ENCODE results near the gene ARHGEF4.

ARHGEF4 gene

DNA sequence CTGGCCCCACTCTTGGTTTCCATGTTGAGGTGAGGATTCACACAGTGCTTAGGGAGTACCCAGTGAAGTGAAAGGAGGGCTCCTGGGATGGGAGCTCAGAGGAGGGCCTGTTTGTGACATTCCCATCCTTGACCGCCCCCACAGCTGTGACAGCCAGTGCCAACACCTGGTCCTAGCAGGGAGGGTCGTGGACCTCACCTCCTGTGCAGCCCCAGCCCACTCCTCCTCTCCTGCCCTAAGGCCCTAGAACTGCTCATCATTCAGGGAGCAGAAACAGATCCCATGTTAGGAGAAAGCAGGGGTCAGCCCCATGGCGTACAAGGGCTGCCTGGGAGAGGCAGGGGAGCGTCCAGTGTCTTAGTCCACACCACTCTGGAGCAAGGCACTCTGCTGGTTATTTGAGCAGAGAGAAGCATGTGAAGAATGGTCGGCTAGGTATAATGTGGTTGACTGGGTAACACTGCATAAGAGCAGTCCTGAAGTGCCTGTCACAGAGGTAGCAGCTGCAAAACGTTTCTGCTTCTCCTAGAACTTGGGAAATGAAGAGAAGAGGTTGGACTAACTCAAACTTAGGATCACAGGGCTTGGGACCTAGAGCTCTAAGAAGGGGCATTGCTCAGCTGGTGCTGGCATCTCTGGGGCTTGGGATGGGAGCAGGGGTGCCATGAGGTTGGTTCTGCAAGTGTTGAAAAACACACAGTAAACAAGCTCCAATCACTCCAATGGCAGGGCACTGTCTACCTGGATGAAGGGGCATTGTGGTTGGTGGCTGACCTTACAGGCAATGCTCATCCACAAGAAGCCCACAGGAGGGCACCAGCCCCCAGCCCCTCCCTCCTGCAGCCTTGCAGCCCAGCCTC is 200.9 kb downstream of the ARHGEF4 start:
- FAIRE-seq (no peak), DNase-seq (ENCODE audit: low spot score) (no peak)

DNA sequence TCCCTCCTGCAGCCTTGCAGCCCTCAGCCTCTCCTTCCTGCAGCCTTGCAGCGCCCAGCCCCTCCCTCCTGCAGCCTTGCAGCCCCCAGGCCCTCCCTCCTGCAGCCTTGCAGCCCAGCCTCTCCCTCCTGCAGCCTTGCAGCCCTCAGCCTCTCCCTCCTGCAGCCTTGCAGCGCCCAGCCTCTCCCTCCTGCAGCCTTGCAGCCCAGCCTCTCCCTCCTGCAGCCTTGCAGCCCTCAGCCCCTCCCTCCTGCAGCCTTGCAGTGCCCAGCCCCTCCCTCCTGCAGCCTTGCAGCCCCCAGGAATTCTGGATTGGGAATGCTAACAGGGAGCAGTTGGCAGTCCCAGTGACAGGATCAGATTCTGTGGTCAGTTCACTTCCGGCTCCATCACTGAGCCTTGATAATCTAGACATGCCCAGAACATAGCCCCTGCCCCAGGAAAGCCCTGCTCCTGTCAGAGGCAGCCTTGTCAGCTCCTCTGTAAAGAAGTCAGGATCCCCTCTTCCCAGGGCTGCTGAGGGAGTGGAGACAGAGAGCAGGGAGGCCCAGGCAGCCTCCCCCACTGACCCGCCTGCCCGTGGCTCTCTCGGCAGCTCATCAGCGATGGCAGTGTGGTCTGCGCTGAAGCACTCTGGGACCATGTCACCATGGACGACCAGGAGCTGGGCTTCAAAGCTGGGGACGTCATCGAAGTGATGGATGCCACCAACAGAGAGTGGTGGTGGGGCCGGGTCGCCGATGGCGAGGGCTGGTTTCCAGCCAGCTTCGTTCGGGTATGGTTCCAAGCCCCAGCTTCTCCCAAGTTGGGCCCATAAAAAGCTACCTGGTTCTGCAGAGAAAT is 201.8 kb downstream of the ARHGEF4 start:
- no peak for DNase-seq (ENCODE audit: low spot score)
- FAIRE-seq, result no peak

DNA sequence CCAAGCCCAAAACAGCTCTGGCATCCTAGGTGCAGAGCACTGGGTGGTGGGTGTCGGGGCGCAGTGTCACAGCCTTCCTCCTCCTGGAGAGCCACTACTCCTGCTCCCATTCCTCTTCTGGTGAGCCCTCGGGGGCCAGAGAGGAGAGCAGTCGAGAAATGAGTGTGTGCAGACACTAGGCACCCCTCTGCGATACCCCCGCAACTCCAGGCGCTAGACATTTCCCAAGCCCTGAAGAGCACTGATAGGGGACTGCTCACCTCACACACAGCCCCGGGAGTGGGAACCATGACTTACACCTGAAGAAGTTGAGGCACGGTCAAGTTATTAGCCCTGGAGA is 202.4 kb downstream of the ARHGEF4 start:
- FAIRE-seq (no peak), DNase-seq (ENCODE audit: low spot score) (no peak)

DNA sequence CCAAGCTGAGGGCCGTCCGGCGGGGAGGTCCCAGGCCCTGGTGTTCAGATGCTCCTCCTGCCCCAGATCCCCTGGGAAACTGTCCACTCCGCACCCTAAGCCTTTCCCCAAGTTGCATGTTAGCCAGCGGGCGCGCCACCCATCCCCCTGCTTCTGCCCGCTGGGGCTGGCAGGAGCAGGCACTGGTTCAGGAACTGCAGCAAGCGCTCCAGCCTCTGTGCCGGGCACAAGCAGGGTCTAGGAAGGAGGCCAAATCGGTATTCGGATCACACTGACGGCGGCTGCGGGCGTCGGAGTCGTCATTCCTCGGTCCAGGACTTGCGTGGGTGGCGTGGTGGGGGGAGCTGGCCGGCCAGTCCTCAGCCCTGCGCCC is 202.8 kb downstream of the ARHGEF4 start:
- FAIRE-seq (no peak), DNase-seq (ENCODE audit: low spot score) (no peak)

DNA sequence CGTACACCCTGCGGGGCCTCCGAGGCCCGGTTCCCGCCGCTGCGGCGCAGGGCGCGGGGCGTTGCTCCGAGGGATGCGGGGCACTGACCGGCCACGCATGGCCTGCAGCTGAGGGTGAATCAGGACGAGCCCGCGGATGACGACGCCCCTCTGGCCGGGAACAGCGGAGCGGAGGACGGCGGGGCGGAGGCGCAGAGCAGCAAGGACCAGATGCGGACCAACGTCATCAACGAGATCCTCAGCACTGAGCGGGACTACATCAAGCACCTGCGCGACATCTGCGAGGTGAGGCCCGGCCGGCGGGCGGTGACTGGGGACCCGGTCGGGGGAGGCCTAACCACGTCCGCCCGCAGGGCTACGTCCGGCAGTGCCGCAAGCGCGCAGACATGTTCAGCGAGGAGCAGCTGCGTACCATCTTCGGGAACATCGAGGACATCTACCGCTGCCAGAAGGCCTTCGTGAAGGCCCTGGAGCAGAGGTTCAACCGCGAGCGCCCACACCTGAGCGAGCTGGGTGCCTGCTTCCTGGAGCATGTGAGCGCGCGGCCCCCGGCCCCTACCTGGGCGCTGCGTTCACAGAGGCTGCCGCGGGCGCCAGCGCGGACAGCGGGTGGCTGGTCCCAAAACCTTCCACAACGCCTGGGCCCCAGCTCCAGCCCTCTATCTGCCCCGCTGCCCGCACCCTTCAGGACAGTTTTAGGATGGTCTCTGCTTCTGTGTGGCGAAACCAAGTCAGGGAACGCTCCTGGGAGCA is 203.4 kb downstream of the ARHGEF4 start:
- no peak for FAIRE-seq
- no peak for DNase-seq (ENCODE audit: low spot score)

- no peak for DNase-seq (ENCODE audit: low spot score)
- no peak for FAIRE-seq
Measured at GRCh38 chr2:131040661-131041401, 204.1 kb downstream of the ARHGEF4 start.

DNA sequence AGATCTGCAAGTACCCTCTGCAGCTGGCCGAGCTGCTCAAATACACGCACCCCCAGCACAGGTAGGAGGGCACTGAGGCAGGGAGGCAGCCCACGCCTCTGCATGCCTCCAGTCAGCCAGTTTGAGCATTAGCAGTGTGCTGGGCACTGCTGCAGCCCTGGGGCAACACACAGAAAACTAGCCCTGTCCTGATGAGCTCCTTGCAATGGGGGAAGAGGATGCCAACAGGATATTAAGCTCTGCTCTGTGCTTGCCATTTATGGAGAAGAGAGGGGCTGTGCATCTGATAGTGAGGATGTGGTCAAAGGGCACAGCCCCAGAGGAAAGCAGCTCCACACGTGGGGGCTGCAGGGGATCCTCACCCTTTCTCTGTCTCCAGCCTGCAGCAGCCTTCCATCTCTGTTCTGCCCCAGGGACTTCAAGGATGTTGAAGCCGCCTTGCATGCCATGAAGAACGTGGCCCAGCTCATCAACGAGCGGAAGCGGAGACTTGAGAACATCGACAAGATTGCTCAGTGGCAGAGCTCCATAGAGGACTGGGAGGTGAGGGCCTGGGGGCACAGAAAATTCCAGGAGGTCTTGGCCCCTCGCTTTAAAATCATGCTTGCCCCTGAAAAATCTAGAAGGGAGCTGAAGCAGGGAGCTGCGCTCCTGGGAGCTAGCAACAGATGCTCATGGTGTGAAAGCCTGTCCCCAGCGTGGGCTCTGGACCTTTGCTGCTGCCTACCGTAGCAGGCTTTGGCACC is 204.9 kb downstream of the ARHGEF4 start:
- FAIRE-seq (no peak), DNase-seq (ENCODE audit: low spot score) (no peak)

- no peak for FAIRE-seq
Measured at GRCh38 chr2:131042148-131042775, 205.5 kb downstream of the ARHGEF4 start.

GRCh38 chr2:131043199-131044074 is 206.7 kb downstream of the ARHGEF4 start:
- FAIRE-seq, result no peak

More at GRCh38 chr2:131042148-131042775, 205.5 kb downstream of the ARHGEF4 start:
- DNase-seq (ENCODE audit: low spot score), result no peak

GRCh38 chr2:131044075-131044756 is 207.5 kb downstream of the ARHGEF4 start:
- FAIRE-seq (no peak), DNase-seq (ENCODE audit: low spot score) (no peak)

More at GRCh38 chr2:131043199-131044074, 206.7 kb downstream of the ARHGEF4 start:
- no peak for DNase-seq (ENCODE audit: low spot score)

DNA sequence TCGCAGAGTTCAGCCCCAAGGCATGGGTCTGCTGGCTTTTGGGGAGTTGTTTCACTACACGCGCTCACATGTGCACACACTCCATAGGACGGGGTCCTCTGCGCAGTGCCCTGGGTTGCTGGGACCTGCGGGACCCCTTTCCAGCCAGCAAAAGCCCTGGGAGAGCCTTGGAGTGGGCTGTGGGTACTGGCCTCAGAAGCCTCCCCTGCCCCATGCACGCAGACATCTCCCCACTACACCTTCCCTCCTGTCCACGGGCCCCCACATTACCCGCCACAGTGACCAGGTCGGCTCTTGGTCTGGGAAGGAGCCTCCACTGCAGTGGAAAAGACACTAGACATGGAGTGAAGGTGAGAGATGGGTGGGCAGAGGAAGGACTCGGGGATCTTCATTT is 208.0 kb downstream of the ARHGEF4 start:
- no peak for DNase-seq (ENCODE audit: low spot score)
- no peak for FAIRE-seq

DNA sequence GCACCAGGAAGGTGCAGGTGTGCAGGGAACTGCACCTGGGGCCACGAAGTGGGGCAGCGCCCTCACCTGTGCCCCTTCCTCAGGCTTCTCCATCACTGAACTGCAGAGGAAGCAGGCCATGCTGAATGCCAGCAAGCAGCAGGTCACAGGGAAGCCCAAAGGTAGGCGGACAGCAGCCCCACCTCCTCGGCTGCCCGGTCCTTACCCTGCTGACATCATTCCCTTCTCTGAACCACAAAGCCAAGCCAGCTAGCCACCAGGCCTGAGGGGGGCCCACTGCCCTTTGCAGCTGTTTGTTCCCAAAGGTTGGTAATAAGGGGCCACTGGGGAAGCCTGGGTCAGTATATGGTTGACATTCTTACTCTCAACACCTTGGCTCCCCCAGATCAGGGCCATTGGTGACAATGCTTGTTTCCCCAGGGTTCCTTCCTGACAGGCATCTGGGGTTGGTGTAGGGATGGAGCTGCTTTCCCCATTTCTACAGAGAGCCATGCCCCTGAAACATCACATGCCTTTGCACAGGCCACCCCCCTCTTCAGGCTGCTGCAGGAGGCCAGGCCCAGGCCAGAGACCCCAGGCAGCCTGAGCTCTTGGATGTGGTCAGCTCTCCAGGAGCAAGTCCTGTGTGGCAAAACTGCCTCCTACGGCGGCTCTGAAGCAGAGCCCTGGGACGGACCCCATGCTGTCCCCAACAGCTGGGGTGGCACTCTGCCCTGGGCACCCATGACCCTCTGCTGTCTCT is 208.7 kb downstream of the ARHGEF4 start:
- FAIRE-seq (no peak), DNase-seq (ENCODE audit: low spot score) (no peak)

DNA sequence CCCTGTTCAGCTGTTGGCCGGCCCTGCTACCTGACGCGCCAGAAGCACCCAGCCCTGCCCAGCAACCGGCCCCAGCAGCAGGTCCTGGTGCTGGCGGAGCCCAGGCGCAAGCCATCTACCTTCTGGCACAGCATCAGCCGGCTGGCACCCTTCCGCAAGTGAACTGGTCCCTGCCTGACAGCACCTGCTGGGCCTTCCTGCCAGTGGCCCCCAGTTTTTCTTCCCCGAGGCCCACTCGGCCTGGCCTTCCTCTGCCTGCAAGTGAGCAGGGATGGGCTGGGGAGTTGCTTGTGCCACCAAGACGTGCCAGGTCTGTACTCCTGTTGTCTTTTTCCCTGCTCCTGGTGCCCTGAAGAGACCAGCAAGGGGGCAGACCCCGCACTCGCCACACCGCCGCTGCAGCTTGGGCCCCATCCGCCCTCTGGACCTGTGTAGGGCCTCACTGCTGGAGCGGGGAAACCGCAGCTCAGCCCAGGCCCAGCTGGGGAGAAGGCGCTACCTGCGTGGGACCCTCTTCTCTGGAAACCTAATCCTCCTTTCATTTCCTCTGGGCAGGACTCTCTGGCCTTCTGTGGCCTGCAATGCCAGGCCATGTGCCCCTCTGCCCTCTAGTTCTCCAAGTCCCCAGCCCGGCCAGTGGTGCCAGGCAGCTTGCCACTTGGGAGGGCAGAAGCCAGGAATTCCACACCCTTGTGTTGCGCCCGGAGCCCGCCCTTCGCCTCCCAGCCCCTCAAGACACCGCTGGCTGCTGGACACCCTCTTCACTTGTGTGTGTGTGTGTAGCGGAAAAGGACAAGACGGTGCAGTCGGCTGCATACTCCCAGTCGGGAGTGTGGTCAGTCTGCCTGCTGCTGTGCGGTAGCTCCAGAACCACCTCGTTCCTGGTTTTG is 209.6 kb downstream of the ARHGEF4 start:
- FAIRE-seq, result no peak
- DNase-seq (ENCODE audit: low spot score), result no peak

GRCh38 chr2:131046918-131047652 is 210.4 kb downstream of the ARHGEF4 start:
- FAIRE-seq, result no peak
- DNase-seq (ENCODE audit: low spot score), result no peak

DNA sequence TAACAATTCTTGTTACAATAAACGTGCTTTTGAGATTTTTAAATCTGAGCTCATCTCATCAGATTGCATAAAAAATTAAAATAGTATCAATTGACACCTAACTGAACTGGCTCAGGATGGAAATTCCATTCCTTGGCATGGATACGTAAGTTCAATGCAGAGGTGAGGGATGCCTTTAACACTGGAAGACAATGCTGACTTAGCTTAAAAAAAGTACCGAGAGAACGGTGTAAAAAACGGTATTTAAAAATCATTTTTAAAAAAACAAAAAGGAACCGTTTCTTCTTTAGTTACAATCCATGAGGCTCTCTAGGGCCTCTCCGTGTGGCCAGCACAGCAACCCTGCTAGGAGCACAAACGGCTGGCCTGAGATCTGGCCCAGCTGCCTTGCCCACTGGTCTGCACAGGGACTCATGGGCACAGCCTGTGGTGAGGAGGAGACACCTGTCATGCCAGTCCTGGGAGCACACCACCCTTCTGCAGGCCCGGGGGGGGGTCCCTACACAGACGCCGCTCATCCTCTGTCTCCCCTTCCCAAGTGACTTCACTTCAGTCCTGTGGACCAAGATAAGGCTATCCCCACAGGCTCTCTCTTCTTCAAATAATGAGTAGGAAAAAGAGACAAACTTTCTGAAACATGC is 211.3 kb downstream of the ARHGEF4 start:
- FAIRE-seq (no peak), DNase-seq (ENCODE audit: low spot score) (no peak)

Data from urothelium cell line (cell line).